Measurements from ENCODE around the gene ADORA1. TPM values are rescaled to one million over a fixed set of nuclear protein-coding genes. Genes with fewer than 3 reads are reported as not detected.

The ADORA1 gene
- polyA plus RNA-seq, 1 of the 3 experiments (the other 2 are of a cell fraction) = 4.8 TPM

DNA sequence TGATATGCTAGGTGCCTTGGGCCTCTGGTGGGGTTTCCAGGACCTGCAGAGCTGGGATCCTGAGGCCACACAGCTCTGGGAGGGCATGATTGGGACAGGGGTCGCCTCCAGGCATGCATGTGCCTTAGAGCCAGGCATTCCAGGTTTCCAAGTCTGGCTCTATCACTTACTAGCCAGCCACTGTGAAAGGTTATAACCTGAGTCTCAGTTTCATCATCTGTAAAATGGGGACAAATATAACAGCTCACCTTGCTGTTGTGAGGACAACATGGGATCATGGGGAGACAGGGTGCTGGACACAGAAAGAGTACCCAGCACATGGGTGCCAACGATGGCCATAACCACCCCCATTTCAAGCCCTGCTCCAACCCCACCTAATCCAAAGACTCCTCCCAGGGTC lies 56.3 kb downstream of the ADORA1 start (continued):
- no peak for TF ChIP-seq TEAD4 (IDR thresholded peaks at IDR 0.05; ENCODE audit: borderline replicate concordance, insufficient read depth)
- no peak for TF ChIP-seq EP300 (IDR thresholded peaks at IDR 0.05; ENCODE audit: borderline replicate concordance in 1 of 2, low read depth in 1 of 2, low read length in 1 of 2)
- TF ChIP-seq, protein P1, sequence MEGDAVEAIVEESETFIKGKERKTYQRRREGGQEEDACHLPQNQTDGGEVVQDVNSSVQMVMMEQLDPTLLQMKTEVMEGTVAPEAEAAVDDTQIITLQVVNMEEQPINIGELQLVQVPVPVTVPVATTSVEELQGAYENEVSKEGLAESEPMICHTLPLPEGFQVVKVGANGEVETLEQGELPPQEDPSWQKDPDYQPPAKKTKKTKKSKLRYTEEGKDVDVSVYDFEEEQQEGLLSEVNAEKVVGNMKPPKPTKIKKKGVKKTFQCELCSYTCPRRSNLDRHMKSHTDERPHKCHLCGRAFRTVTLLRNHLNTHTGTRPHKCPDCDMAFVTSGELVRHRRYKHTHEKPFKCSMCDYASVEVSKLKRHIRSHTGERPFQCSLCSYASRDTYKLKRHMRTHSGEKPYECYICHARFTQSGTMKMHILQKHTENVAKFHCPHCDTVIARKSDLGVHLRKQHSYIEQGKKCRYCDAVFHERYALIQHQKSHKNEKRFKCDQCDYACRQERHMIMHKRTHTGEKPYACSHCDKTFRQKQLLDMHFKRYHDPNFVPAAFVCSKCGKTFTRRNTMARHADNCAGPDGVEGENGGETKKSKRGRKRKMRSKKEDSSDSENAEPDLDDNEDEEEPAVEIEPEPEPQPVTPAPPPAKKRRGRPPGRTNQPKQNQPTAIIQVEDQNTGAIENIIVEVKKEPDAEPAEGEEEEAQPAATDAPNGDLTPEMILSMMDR (IDR thresholded peaks at IDR 0.05) = no peak
- TF ChIP-seq, protein P2, sequence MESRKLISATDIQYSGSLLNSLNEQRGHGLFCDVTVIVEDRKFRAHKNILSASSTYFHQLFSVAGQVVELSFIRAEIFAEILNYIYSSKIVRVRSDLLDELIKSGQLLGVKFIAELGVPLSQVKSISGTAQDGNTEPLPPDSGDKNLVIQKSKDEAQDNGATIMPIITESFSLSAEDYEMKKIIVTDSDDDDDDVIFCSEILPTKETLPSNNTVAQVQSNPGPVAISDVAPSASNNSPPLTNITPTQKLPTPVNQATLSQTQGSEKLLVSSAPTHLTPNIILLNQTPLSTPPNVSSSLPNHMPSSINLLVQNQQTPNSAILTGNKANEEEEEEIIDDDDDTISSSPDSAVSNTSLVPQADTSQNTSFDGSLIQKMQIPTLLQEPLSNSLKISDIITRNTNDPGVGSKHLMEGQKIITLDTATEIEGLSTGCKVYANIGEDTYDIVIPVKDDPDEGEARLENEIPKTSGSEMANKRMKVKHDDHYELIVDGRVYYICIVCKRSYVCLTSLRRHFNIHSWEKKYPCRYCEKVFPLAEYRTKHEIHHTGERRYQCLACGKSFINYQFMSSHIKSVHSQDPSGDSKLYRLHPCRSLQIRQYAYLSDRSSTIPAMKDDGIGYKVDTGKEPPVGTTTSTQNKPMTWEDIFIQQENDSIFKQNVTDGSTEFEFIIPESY (IDR thresholded peaks at IDR 0.05; ENCODE audit: borderline replicate concordance, low read depth) = no peak
- TF ChIP-seq, protein P3, sequence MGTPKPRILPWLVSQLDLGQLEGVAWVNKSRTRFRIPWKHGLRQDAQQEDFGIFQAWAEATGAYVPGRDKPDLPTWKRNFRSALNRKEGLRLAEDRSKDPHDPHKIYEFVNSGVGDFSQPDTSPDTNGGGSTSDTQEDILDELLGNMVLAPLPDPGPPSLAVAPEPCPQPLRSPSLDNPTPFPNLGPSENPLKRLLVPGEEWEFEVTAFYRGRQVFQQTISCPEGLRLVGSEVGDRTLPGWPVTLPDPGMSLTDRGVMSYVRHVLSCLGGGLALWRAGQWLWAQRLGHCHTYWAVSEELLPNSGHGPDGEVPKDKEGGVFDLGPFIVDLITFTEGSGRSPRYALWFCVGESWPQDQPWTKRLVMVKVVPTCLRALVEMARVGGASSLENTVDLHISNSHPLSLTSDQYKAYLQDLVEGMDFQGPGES (IDR thresholded peaks at IDR 0.05; ENCODE audit: low read depth, low read length) = no peak
- no peak for TF ChIP-seq NRF1 (IDR thresholded peaks at IDR 0.05; ENCODE audit: low read depth, low read length)

DNA sequence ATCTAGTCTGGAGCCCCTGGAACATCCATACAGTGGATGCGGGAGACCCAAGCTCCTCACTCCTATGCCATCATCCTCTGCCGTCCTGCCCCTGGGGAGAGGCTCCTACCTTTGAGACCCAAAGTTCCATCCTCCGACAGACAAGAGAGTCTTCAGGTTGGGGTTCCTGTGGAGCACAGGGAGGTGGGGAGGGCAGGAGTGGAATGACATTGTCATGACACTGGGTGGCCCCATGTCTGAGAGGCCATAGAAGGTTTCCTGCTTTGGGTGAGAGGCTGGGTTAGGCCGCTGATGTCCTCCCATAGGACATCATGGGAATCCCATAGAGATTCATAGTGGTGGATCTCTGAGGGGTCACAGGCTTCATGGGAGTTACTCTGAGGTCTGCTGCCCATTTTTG lies 56.9 kb downstream of the ADORA1 start:
- 90% methylated on average over 4 of the region's 4 CpGs for WGBS (ENCODE audit: low lambda C conversion rate)
- Histone ChIP-seq H4K20me1 (ENCODE audit: insufficient read depth) (no peaks in the 10 kb centered on the region), H3K27ac (ENCODE audit: low read depth in 2 of 2, low read length in 1 of 2) (no peak overlapping the region), H3K79me2 (ENCODE audit: insufficient read depth) (no peaks in the 10 kb centered on the region), H3K9ac (no peak overlapping the region), H3K4me3 (ENCODE audit: low read depth in 2 of 2, low read length in 1 of 2) (no peak overlapping the region), H3K27me3 (ENCODE audit: insufficient read depth) (no peaks in the 10 kb centered on the region), H3K4me2 (no peak overlapping the region), H3K36me3 (replicated peaks in 1 of 2; ENCODE audit: control insufficient read depth in 1 of 2, insufficient read depth in 2 of 2, low read length in 1 of 2) (no peaks in the 10 kb centered on the region), H3F3A (replicated peaks; ENCODE audit: insufficient read depth) (no peaks in the 10 kb centered on the region), H3K9me2 (no peaks in the 10 kb centered on the region), H2AFZ (ENCODE audit: low read depth) (no peak overlapping the region), H3K9me3 (no peaks in the 10 kb centered on the region), H3K4me1 (ENCODE audit: control insufficient read depth in 1 of 2, insufficient read depth in 2 of 2, low read depth in 1 of 2, low read length in 1 of 2) (peaks cover 0 to 26% of the 10 kb centered on the region in 2 experiments; a peak in 1 of 4 replicates)
- POLR2A ChIA-PET = no interaction called here
- CTCF ChIA-PET = interaction anchor here (1.6 to 1.7 kb wide), 3 partner anchors 8 to 83 kb away, joined by 4 to 9 read pairs (median 4); no protein-coding TSS in a partner anchor
- DNase-seq = no peak
- TF ChIP-seq MXI1 (IDR thresholded peaks at IDR 0.05; ENCODE audit: low read depth, low read length) (no peak), NRF1 (IDR thresholded peaks at IDR 0.05; ENCODE audit: low read depth, low read length) (no peak)

DNA sequence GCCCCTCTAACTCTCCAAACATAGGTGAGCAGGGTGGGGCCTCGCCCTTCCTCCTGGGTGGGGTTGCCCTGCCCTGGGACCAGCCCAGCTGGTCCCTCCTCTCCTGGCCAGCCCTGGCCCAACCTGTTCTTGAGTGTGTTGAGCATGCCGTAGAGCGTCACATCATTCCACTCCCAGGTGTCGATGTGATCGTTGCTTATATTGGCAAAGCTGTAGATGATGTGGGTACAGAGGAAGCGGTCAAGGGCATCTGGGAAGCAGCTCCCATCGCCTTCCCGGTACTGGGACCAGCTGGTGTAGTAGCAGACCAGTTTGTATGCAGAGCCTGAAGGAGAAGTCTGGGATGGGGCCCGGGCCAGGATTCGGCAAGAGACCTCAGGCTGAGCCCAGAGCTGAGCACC lies 57.5 kb downstream of the ADORA1 start:
- Histone ChIP-seq H2AFZ (ENCODE audit: low read depth) (no peak overlapping the region), H3K9me3 (no peaks in the 10 kb centered on the region), H3K79me2 (ENCODE audit: insufficient read depth) (no peaks in the 10 kb centered on the region), H3K4me3 (ENCODE audit: low read depth in 2 of 2, low read length in 1 of 2) (no peak overlapping the region), H3K4me2 (no peak overlapping the region), H3K9ac (no peak overlapping the region), H4K20me1 (ENCODE audit: insufficient read depth) (no peaks in the 10 kb centered on the region), H3K27me3 (ENCODE audit: insufficient read depth) (no peaks in the 10 kb centered on the region), H3F3A (replicated peaks; ENCODE audit: insufficient read depth) (no peaks in the 10 kb centered on the region), H3K9me2 (no peaks in the 10 kb centered on the region), H3K27ac (ENCODE audit: low read depth in 2 of 2, low read length in 1 of 2) (no peak overlapping the region), H3K36me3 (replicated peaks in 1 of 2; ENCODE audit: control insufficient read depth in 1 of 2, insufficient read depth in 2 of 2, low read length in 1 of 2) (no peaks in the 10 kb centered on the region), H3K4me1 (ENCODE audit: control insufficient read depth in 1 of 2, insufficient read depth in 2 of 2, low read depth in 1 of 2, low read length in 1 of 2) (peaks cover 0 to 23% of the 10 kb centered on the region in 2 experiments; a peak in 1 of 4 replicates)
- no peak for DNase-seq
- 90% methylated on average over 10 of the region's 10 CpGs for WGBS (ENCODE audit: low lambda C conversion rate)
- POLR2A ChIA-PET = no interaction called here
- CTCF ChIA-PET = interaction anchor here (1.2 to 1.7 kb wide), 5 partner anchors 8 to 82 kb away, joined by 3 to 9 read pairs (median 4); no protein-coding TSS in a partner anchor
- no peak for TF ChIP-seq FOXM1 (IDR thresholded peaks at IDR 0.05; ENCODE audit: low read depth)
- no peak for TF ChIP-seq YY1 (IDR thresholded peaks at IDR 0.05; ENCODE audit: low read depth)
- TF ChIP-seq SMC3 (IDR thresholded peaks at IDR 0.05; ENCODE audit: low read depth, low read length) = no peak
- TF ChIP-seq, protein P1 (IDR thresholded peaks at IDR 0.05) = no peak
- TF ChIP-seq MXI1 (IDR thresholded peaks at IDR 0.05; ENCODE audit: low read depth, low read length) = no peak
- no peak for TF ChIP-seq RCOR1 (IDR thresholded peaks at IDR 0.05; ENCODE audit: low read length)
- no peak for TF ChIP-seq JUND (IDR thresholded peaks at IDR 0.05)
- TF ChIP-seq, protein P4, sequence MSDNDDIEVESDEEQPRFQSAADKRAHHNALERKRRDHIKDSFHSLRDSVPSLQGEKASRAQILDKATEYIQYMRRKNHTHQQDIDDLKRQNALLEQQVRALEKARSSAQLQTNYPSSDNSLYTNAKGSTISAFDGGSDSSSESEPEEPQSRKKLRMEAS (IDR thresholded peaks at IDR 0.05; ENCODE audit: low read depth) = no peak
- no peak for TF ChIP-seq GABPA (IDR thresholded peaks at IDR 0.05; ENCODE audit: low read depth)
- no peak for TF ChIP-seq GATA2 (CRISPR knock-in tag; IDR thresholded peaks at IDR 0.05)
- no peak for TF ChIP-seq SIN3A (IDR thresholded peaks at IDR 0.05; ENCODE audit: borderline replicate concordance, low read depth, low read length)
- TF ChIP-seq, protein P5, sequence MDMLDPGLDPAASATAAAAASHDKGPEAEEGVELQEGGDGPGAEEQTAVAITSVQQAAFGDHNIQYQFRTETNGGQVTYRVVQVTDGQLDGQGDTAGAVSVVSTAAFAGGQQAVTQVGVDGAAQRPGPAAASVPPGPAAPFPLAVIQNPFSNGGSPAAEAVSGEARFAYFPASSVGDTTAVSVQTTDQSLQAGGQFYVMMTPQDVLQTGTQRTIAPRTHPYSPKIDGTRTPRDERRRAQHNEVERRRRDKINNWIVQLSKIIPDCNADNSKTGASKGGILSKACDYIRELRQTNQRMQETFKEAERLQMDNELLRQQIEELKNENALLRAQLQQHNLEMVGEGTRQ (IDR thresholded peaks at IDR 0.05; ENCODE audit: borderline replicate concordance, low read depth, low read length) = no peak

Data from SK-N-SH (cell line).